Stomach (tissue), 9 donors: ENCODE measurements around the gene DNAI4. TPM values are rescaled to one million over a fixed set of nuclear protein-coding genes. Genes with fewer than 3 reads are reported as not detected.
A peak's percentile ranks its signal among the peaks of the same experiment; 100 is the strongest.
"Not testable (repeated sequence)": the region's sequence is repeated elsewhere in the genome, so short reads cannot be mapped to it uniquely, and the experiment has no call there.

Experiments
- DNase-seq, 2 donors: peaks; one replicate each; pipeline versions ENCODE4 v3.0.0 to v3.0.0-alpha.2; 2013 to 2019
- H3K27ac ChIP-seq, 5 donors: fragments of 200-600 bp in 4 of 5; sonication (generic) in 4 of 5; one replicate each; pipeline ENCODE4 v1.5.1; 2013 to 2019; ENCODE audit warnings: mild to moderate bottlenecking in 1 of 5, moderate library complexity in 1 of 5
- H3K27me3 ChIP-seq, 3 donors: fragments of 200-600 bp; sonication (generic); one replicate each; pipeline ENCODE4 v1.5.1; 2017 to 2019; ENCODE audit warnings: mixed run types in 1 of 3
- H3K36me3 ChIP-seq, 4 donors: fragments of 200-600 bp; sonication (generic); 1 replicate in 3 of 4; 2 replicates in 1 of 4; pipeline ENCODE4 v1.5.1; 2016 to 2019
- H3K4me1 ChIP-seq, 4 donors: fragments of 200-600 bp; sonication (generic); one replicate each; pipeline ENCODE4 v1.5.1; 2016 to 2019
- H3K4me3 ChIP-seq, 4 donors: fragments of 200-600 bp; sonication (generic) in 3 of 4; one replicate each; pipeline ENCODE4 v1.5.1; 2016 to 2019; ENCODE audit warnings: mild to moderate bottlenecking in 1 of 4
- H3K9me3 ChIP-seq, 4 donors: fragments of 200-600 bp; sonication (generic); one replicate each; pipeline ENCODE4 v1.5.1; 2016 to 2019
- CTCF ChIP-seq, 7 experiments: fragments of 450-650 bp in 4 of 7; fragments of 200-600 bp in 3 of 7; sonication (generic) in 3 of 7; IDR thresholded peaks; one replicate each; pipeline ENCODE4 v1.5.1; 2016 to 2019; ENCODE audit warnings: antibody characterized with exemption in 7 of 7, control low read depth in 2 of 7, mild to moderate bottlenecking in 1 of 7
- EP300 ChIP-seq: sonication (generic); formaldehyde crosslinking; IDR thresholded peaks from one replicate; pipeline ENCODE4 v1.6.1; 2017; ENCODE audit warnings: antibody characterized with exemption
- POLR2A ChIP-seq, 4 donors: fragments of 450-650 bp; IDR thresholded peaks; one replicate each; pipeline ENCODE4 v1.6.1; 2016; ENCODE audit warnings: antibody characterized with exemption in 4 of 4, control low read depth in 2 of 4, mild to moderate bottlenecking in 1 of 4, moderate library complexity in 1 of 4
- POLR2AphosphoS5 ChIP-seq, 3 donors: sonication (generic); formaldehyde crosslinking; IDR thresholded peaks; one replicate each; pipeline ENCODE4 v1.6.1; 2016; ENCODE audit warnings: antibody characterized with exemption in 3 of 3
- WGBS, 5 donors: extraction: QIAGEN DNeasy Blood & Tissue Kit in 3 of 5; methylation state at CpG; one replicate each; pipeline versions ENCODE4 v1.1.5 to v1.1.7; 2013 to 2018; 5-methylcytosine and 5-hydroxymethylcytosine counted together
- intact Hi-C: fragments of 100-400 bp; cut with DNase I; formaldehyde crosslinking; loops from one replicate; pipeline ENCODE4 v1.15.1; 2023; ENCODE audit warnings: low total_unique reads
- polyA plus RNA-seq, 3 donors: library from polyadenylated mRNA; stranded (reverse); fragments of 200-250 nt; gene quantifications; one replicate each; pipeline ENCODE4 v1.2.3, GENCODE V29; 2013
- total RNA-seq, 5 donors: library from RNA; depleted of rRNA; stranded (reverse); fragments of >200 nt; gene quantifications; one replicate each; pipeline versions ENCODE4 v1.1.0 to v1.2.3, GENCODE V29; 2014 to 2016
- donor health status: healthy with polysubstance abuse.
- donor health status: Bipolar disorder and iron deficiency.
- donor health status: healthy.

The DNAI4 gene
- total and polyA plus RNA-seq, 8 donors: 0.44 to 9.5 (median 6.2) TPM; not detected in 1

DNA sequence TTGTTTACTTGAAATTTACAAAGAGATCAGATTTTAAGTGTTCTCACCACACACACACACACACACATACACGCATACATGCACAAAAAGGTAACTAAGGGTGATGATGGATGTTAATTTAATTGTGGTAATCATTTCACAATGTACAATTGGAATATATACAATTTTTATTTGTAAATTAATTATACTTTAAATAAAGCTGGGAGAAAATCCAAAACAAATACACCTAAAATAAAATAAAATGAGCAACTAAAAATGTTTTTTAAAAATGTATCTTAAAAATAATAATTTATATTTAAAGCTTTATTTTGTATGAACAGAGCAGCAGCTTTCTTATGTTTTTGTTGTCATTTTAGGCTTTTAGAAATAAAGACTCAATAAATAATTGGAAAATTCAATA, 115.4 kb downstream of the DNAI4 start:
- Histone ChIP-seq H3K9me3 (no peaks in the 10 kb centered on the region), H3K27ac (no peak overlapping the region), H3K4me3 (no peak overlapping the region), H3K4me1 (no peaks in the 10 kb centered on the region), H3K36me3 (no peaks in the 10 kb centered on the region), H3K27me3 (no peaks in the 10 kb centered on the region)
- no peak for TF ChIP-seq POLR2A (IDR thresholded peaks at IDR 0.05)
- no peak for TF ChIP-seq CTCF (IDR thresholded peaks at IDR 0.05)
- no peak for TF ChIP-seq POLR2AphosphoS5 (IDR thresholded peaks at IDR 0.05)
- no peak for TF ChIP-seq EP300
- no peak for DNase-seq
- intact Hi-C loops: no loop called here
- 74 to 85% (median 84%) methylated on average over 1 of the region's 1 CpG for WGBS, 5 donors

- H3K4me3 ChIP-seq, H3K36me3 ChIP-seq, H3K27ac ChIP-seq, H3K27me3 ChIP-seq, H3K4me1 ChIP-seq, intact Hi-C loops, H3K9me3 ChIP-seq, DNase-seq: not testable (repeated sequence)
- 85 to 100% (median 97%) methylated on average over 1 to 2 of the region's 2 CpGs for WGBS, 5 donors
Measured at GRCh38 chr1:66795839-66796238, 128.8 kb downstream of the DNAI4 start.

DNA sequence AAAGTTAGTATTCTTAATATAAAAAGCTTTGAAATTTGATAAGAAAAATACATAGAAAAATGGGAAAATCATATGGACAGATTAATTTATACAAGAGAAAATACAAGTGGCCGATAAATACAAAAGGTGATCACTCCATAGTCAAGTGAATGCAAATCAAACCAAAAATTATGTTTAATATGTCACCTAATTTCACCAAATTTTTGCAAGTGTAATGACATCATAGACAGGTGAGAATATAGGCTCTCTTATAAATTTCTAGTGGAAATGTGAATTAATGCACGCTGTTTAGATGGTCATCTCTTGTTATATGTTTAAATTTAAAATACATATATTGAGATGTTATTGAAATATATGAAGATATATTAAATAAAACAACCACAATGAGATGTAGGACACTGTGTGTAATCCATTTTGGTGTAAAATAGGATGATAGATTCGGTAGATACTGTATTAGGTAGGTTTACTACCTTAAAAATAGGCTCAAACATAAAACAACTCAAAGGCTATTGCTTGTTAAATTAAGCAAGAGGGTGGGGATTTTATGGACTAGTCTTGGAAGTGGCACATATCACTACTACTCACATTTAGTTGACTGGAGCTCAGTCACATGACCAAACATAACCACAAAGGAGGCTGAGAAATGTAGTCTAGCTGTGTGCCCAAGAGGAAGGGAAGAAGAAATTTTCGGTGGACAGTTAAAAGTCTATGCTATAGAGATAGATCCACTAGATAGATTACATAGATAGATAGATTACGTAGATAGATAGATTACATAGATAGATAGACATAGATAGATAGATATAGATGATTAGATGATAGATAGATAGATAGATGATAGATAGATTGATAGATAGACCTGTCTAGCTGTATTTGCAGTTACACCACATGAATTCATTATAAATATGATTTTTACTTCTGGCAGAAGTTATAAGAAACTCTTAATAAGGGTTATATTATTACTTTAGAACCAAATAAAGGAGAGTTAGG, 132.7 kb downstream of the DNAI4 start:
- H3K27ac ChIP-seq: no peak overlapping the region
- TF ChIP-seq CTCF (IDR thresholded peaks at IDR 0.05): no peak
- TF ChIP-seq POLR2A (IDR thresholded peaks at IDR 0.05): no peak
- no peak for TF ChIP-seq POLR2AphosphoS5 (IDR thresholded peaks at IDR 0.05)
- TF ChIP-seq EP300: no peak
- H3K4me3 ChIP-seq: no peak overlapping the region
- no peaks in the 10 kb centered on the region for H3K4me1 ChIP-seq
- intact Hi-C loops: no loop called here
- no peaks in the 10 kb centered on the region for H3K36me3 ChIP-seq
- 85 to 89% (median 86%) methylated on average over 5 of the region's 5 CpGs for WGBS, 5 donors
- no peak for DNase-seq
- H3K27me3 ChIP-seq: no peaks in the 10 kb centered on the region
- no peaks in the 10 kb centered on the region for H3K9me3 ChIP-seq

DNA sequence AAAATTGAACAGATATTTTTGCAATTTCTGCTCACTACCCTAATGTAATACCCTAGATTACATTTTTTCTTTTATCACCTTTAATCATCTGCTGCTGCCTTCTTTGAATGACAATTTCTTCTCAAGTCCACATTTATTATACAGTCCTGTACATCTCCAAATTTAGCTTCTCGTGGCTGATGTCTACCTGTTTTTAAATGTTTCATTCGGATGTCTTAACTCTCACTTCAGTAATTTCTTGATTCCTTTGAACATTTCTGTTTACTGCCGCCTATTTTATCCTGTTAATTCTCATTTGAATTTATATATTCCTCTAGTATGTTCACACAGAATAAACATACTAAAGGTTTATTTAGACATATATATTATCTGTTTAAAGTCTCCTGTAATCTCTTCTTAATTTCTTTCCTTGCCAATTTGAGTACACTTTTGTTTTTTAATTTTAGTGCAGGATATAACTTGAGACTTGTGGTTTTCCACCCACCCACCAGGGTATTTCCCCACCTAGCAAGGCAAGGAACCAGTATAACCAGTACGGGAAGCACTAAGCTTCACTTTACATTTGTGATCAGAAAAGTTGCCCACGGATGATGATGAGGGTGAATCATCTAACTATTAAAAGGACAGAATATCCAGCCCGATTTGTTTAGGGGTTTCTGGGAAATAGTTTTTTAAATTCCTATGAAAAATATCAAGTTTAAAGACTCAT, 136.3 kb downstream of the DNAI4 start:
- no peaks in the 10 kb centered on the region for H3K9me3 ChIP-seq
- H3K27me3 ChIP-seq: no peaks in the 10 kb centered on the region
- no peaks in the 10 kb centered on the region for H3K36me3 ChIP-seq
- TF ChIP-seq POLR2A (IDR thresholded peaks at IDR 0.05) (no peak), EP300 (no peak), POLR2AphosphoS5 (IDR thresholded peaks at IDR 0.05) (no peak), CTCF (IDR thresholded peaks at IDR 0.05) (no peak)
- 58 to 63% (median 59%) methylated on average over 6 of the region's 6 CpGs for WGBS, 5 donors
- peak in 1 of 2 donors; percentile 30 for DNase-seq
- intact Hi-C loops: no loop called here
- no peaks in the 10 kb centered on the region for H3K4me1 ChIP-seq
- H3K4me3 ChIP-seq: no peak overlapping the region
- H3K27ac ChIP-seq: no peak overlapping the region
